Astrocyte (in vitro differentiated cells and primary cell): ENCODE results near the gene CD68.
"Not testable (repeated sequence)": the region's sequence is repeated elsewhere in the genome, so short reads cannot be mapped to it uniquely, and the experiment has no call there.

Experiments used
- CTCF ChIP-seq: IDR thresholded peaks from 2 replicates; pipeline ENCODE4 v1.5.1; 2011; ENCODE audit warnings: low read depth, mild to moderate bottlenecking, inconsistent platforms, low read length, moderate library complexity; ENCODE audit not compliant: insufficient read depth
- EZH2 ChIP-seq: IDR thresholded peaks from 2 replicates; pipeline ENCODE4 v1.6.1; 2012; ENCODE audit warnings: mild to moderate bottlenecking, low read length, inconsistent platforms; ENCODE audit not compliant: insufficient read depth

- TF ChIP-seq EZH2, CTCF: not testable (repeated sequence)
These were observed 18.1 kb downstream of the CD68 start for GRCh38 chr17:7597561-7597960.
